Stimulated activated CD4-positive, alpha-beta T cell treated with anti-CD3 and anti-CD28 coated beads, Interleukin-2, amount 100 ng/mL, for 24 hours (primary cell): ENCODE measurements around the gene PBX1.

Experiments used
- DNase-seq, 2 donors: peaks; one replicate each; pipeline ENCODE4 v3.0.0-alpha.2; 2020

Gene PBX1

DNA sequence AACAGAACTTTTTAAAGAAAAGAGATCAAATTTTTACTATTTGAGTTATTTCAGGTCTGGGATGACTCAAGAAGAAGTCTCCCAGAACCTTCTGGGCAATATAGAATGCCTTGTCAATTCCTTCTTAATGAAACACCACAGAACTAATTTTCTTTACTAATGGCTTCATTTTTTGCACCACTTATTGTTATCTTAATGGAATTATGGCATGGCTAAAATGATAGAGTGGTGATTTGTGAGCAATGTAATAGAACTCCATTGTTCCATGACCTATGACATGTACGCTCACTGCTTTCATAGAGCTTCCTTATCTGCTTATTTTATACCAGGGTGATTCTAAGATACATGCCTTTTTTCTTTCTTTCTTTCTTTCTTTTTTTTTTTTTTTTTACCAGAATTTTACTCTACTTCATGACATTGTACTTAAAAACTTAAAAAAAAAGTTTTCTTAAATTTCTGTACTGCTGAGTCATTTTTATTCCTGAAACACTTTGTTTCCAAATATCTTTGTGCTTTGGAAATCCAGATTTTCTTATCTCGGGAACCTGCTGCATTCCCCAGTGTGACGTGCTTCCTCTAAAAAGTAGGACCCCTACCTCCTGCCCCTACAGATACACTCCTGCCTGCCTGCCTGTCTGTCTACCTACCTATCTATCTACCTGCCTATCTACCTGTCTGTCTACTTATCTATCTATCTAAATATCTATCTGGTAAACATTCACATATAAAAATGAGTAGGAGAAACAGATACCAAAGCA lies 284.9 kb downstream of the PBX1 start:
- DNase-seq = no peak

DNA sequence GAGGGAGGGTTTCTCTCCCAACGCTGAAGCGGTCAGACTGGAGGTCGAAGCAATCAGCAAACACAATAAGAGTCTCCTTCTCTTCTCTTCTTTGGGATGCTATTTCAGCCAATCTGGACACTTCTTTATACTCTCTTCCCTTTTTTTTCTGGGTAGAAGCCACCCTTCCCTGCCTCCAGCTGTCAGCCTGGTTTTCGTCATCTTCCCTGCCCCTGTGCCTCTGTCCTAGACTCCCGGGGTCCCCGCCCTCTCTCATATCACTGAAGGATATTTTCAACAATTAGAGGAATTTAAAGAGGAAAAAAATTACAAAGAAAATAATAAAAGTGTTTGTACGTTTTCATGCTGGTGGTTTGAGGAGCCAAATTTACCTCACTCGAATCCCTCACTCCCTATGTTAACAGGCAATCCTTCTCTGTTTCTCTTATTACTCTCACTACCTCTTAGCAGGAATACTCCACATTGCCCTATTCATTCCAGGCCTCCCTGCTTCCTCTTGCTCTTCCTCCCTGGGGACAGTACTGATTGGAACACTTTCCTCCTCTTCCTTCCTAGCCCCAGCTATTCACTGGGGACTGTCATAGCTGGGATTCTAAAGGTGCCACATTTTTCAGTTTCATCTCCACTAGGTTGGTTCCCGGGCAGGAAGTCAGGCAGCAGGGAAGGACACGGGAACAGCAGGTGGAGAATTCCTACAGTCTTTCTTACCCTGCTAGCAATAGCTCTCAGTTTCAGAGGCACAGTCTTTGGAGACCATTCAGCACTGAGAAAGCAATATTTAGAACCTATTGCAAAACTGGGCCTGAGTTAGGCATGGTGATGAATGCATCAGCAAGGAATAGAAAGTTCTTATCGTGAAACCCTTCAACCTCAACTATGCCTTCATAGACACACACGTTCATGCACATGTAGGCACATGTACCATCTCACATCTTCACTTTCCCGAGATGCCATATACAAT lies 288.0 kb downstream of the PBX1 start:
- no peak for DNase-seq

DNA sequence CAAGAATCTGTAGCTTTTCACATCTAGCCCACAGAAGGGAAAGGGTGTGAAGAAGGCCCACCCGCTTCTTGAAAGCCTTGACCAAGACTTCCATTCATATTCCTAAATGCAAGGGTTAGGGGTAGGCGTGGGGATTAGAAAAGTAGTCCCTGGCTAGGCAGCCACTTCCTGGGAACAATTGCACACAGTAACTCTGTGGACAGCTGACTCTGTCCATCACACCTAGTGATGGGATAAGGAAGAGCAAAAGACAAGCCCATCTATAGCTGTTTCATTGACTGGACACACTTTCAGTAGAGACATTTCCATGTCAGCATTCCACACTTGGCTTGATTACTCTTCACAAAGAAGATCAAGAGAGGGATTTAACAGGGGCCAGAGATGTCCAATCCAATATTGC lies 294.2 kb downstream of the PBX1 start:
- no peak for DNase-seq

DNA sequence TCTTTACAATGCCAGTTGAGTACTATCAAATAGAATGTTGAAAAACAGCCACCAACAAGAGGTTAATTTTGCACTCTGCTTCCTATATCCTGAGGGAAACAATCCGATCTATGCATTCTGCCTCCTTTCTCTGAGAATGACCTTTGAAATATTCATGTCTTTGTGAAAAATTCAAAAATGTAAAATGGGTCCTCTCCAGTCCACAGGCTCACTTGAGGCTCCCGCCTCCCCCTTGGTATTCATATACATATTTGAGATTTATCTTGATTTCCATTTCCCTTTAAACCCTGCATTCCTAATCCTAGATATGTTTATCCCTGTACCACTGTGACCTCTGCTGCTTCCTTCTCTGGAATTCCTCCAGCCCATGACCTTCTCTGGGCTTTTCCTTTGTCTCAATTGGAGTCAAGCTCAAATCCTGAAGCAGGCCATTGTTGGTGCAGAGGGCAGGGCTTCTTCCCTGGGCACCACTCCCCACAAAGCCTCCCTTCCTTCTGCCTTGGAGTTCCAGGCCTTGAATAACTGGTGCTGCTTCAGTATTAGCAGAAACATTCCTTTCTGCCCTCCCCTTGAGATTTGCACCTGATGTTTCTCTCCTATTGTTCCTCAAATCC lies 296.8 kb downstream of the PBX1 start:
- no peak for DNase-seq

DNA sequence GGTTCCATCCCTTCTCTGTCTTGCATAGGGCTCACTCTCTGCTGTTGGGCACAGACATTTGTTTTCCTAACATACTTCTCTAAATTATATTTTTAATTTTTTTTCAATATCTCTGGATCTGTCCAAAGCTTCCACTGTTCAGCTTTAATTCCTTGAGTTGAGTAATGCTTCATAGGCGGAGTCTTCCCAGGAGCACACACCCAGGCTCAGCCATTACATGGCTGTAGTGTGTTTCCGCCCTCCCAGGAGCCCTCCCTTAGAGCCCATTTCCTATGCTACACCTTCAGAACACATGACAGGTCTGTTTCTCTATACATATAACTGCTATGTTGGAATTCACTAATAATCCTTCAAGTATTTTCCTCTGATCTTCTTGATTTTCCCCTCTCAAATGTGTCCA lies 297.4 kb downstream of the PBX1 start:
- no peak for DNase-seq

DNA sequence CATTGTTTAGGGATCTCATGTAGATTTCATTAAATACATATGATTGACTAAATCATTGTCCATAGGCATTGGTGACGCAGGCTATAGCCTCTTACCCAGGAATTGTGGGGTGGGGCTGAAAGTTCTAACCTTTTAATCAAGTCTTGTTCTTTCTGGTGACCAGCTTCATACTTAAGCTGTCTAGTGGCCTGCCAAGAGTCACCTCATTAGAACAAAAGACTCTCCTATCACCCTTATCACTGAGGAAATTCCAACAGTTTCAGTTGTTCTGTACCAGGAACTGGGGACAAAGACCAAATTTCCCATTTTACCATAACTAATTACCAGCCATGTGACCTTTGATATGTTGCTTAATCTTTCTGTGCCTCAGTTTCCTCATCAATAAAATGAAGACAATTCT lies 298.5 kb downstream of the PBX1 start:
- no peak for DNase-seq

DNA sequence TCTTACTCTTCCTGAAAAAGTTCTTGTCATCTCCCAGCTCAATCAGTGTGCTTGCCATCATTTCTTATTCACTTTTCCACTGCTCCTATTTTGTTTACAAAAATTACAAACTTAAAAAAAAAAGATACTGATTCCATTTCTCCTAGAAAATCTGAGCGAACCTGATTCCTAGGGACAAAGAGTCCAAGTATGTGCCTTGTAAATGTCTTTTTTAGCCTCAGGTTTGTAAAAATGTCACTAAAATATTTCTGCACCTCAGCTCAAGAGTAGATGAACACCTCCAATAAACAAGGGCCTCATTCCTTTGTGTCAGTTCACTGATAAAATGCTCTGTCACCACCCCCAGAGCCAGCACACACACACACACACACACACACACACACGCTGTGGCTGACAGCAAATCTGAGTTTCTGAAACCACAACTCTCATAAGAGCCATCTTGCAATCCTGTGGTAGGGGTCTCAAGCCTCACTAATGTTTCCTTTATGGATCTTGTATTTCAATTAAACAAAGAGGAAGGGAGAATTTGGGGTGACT lies 299.2 kb downstream of the PBX1 start:
- DNase-seq = no peak

DNA sequence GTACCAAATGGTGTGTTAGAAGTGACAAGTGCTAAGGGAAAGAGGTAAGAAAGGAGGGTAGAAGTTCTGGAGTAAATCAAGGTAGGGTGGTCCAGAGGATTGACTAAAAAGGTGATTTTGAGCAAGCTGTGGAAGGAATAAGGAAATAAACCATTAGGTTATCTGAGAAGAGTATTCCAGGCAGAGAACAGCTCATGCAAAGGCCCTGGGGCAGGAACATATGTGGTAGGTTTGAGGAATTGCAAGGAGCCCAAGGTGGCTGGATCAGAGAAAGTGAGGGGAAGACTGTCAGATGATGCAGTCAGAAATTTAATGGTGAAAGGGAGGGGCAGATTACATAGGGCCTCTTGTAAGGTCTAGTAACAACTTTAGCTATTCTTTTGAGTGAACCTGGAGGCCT lies 302.6 kb downstream of the PBX1 start:
- no peak for DNase-seq

DNA sequence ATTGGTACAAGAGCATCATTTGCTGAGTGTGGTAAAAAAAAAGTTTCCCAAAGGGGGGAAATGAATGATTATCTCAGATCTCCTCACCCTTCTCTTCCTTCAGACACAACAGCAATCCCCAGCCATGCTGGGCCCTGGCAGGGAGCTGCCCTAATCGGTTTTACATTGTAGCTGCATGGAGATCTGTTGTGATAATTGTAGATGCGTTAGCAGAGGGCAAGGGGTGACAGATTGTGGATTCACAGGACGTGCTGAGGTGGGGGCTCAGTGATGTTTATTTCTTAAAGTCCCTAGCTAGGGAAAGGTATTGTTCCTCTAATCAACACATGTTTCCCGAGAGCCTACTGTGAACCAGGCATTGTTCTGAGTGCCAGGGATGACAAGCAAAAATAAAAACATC lies 304.1 kb downstream of the PBX1 start:
- no peak for DNase-seq

DNA sequence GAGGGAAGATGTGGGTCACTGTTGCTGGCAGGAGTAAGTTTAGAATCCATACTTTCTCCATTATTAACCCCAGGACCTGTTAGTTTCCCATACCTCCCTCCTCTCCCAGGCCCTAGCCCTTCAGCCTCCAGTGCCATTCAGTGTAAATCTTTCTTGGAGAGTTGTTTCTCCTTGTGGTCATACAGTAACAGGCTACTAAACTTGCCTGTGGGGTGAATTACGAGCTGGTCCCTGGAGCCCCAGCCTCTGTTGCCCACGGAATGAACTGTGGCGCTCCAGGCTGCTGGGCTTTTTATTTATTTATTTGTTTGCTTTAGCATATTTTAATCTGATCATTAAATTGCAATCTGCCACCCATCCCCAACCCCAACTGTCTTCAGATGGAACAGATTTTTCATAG lies 305.2 kb downstream of the PBX1 start:
- DNase-seq = no peak

DNA sequence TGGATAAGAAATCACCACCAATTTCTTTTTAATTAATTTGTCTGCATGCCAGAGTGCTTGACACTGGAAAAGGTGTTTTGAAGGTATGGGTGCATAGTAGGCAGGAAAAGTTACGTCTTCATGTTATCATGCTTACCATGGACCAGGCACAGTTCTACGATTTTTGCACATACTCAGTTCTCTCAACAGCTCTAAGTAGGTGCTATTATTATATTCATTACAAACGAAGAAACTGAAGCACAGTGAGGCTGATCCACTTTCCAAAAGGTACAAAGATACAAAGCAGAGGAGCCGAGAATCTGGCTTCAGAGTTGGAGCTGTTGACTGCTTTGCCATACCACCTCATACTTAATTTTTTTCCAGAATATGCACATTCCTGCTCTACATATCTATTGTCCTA lies 306.4 kb downstream of the PBX1 start:
- no peak for DNase-seq

DNA sequence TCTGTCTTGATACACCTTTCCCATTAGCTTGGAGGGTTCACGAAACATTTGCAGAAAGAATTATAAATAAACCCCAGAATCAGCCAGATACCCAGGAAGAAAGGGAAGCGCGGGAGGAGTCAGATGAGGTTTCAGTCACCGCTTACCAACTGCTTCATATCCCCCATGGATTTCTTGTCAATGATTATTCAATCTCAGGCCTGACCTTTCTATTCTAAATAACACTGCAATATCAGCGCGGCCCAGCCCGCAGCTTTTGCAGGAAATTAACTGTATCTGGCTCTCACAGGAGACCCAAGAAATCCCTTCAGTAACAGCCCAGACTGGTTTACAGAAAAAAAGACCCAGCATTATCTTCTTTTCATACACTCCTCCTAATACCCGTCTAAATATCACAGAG lies 308.6 kb downstream of the PBX1 start:
- DNase-seq = no peak

DNA sequence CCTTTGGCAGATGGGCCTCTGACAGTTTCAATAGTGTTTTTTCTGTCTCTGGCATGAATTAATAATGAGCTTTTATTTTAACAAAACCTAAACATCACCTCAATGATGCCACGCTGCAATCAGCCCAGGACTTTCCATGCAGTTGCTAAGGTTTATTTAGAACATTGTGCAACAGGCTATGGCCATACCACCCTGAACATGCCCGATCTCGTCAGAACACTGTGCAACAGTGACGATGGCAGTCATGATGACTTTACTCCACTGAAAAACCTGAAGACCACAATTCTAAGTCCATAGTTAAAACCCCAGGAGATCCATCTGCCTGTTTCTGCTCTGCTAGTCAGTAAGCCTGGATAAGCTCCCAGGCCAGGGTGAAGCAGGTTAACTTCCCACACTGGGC lies 310.0 kb downstream of the PBX1 start:
- no peak for DNase-seq

DNA sequence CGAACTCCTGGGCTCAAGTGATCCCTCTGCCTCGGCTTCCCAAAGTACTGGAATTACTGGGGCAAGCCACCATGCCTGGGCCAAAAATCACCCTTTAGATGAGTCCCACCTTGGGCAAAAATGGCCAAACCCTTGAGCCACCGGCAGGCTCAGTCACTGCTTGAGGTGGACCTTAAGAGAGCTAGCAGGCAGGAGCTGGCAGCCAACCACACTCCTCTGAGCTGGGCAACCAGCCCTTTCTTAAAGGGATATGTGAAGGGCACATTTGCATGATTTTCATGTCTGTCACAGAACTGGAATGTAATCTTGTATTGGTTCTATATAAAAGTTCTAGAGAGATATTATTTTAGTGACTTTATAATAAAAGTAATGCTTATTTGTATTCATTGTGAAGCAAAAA lies 316.5 kb downstream of the PBX1 start:
- no peak for DNase-seq

DNA sequence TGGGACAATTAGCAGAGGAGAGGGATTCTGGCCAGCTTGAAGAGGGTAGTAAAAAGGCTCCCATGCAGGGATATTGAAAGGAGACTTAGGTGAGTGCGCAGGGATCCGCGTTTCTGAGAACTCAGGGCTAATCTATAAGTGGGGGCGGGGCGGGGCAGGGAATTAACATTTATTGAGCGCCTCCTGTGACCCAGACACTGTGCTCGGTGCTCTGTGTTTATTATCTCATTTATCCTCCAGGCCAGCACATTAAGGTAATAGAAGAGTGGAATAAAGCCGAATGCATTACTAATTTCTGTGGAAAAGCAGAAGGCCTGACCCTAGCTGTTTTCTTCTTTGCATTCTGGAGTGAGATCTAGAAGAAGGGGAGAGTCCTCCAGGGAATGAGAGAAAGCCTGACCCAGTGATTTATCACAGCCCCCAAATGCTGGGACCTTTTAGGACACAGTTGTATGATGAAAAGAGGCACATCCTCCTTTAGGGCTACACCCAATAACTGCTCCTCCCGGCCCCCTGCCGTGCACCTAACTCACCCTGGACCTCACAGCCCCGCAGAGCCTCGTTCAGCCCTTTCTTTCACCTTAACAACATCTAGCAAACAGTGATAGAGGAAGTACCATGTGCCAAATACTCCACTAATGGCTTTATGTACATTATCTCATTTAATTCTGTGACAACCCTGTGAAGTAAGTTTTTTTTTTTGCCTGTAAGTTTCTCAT lies 317.6 kb downstream of the PBX1 start:
- DNase-seq = no peak

DNA sequence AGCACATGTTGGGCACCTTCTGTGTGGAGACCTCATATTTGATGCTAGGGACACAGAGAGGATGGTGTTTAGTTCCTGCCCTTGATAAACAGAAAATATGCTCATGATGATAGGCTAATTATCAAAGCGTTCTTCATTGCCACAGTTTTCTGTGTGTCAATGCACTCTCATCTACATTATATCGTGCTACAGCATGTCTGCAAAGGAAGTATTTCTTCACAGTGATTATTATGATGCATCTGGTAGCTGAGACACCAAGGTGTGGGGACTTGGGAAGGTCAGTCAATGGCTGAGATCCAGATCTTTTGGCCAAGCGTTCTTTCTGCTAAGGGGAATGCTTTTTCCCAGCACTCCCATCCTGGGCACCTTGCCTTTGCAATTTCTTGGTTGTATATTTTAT lies 321.2 kb downstream of the PBX1 start:
- no peak for DNase-seq

DNA sequence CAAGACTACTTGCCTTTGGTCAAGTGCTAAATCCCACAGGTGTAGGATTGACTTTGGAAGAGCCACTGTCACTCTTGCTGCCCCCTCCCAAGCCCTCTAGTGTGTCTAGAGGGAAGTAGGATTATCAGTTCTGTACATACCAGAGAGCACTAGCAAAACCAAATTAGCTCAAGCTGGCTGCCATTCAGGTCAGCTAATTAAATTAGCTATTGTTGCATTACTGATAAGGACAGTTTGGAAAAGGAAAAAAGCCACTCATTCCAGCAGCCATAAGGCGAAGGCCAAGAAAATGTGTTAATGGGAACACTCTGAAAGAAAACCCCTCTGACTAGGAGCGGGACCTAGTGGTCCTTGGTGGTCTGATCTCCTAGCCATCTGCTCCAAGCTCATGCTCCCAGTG lies 321.7 kb downstream of the PBX1 start:
- no peak for DNase-seq

DNA sequence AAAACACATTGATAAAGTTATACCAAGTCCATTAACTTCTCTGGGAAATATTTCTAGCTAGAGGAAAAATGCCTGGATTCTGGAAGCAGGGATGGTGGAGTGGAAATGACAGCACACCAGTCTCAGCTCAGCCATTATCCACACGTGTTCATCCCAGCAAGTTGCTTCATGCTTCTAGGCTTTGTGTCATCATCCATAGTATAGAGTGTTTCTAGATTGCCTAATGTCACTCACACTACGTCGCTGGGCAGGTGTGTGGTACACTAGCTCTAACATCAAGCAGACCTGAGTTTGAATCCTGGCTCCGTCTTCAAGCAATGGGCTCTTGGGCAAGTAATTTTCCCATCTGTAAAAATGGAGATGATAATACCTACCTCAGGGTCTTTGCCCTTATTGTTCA lies 326.3 kb downstream of the PBX1 start:
- no peak for DNase-seq

DNA sequence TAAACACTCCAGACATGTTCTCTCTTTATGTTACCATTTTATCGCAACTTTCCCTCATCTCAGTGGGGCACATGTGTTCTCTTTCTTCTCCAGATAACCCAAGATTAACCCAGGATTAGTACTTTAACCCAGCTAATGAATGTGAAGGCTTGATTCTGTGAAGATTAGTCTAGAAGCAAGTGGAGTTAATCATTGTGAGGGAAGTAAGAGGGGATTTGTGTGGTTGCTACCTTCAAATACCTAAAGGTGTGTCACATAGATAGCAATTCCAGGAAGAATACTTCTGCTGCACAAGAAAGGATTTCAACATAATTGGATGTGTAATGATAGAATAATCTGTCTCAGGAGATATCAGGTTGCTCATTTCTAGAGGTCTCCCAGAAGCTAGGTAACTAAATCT lies 327.1 kb downstream of the PBX1 start:
- DNase-seq = no peak

DNA sequence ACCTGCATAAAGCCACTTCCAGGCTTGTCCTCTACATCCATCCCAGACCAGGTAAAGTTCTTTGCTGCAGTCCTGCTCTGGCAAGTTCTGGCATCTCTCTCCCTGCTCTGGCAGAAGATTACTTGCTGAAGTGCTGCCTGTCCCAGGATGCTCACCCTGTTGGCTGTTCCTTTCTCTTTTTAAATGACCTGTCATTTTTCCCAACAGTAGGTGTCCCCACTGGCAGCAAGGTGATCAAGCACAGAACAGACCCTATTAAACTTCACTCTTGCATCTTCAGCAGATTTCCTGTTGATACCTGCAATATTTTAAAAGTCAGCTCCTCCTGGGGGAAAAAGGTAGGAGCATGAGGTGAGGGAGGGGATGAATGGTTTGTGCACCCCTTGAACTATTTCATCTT lies 332.6 kb downstream of the PBX1 start:
- DNase-seq = no peak

DNA sequence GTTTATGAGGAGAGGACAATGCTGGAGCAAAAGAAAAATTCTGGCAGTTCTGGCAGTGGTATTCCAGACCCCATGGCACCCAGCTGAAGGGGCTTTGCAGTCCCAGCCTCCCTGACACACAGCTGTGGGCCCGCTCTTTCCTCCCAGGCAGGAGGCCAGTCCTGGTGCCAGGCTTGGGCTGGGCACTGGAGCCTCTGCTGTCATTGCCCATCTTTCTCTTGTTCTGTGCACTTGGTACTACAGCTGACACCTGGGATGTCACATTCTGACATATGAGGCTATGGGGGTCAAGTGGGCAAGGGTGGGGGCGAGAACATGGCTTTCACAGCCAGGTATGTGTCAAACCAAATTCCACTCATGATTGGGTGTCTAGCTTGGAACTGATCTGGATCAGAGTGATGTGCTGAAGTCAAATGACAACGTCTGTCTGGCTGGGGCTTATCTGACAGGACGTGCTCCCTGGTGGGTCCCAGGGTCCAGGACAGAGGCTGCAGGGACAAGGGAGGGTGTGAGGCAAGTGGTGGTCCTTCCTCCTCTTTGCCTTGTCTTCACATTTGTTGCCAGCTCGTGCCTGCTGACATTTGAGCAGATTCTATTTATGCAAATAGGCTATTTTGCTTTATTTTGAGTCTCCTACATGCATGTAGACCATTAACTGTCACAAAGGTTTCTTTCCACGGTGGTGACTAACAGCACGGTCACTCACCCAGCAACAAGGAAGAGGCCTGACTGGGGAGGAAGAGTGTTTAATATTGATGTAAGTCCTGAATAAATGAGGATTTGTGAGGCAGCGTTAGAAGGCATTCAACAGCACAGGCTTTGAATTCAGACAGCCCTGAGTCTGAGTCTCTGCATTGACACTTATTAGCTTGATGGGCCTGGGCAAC lies 336.3 kb downstream of the PBX1 start:
- DNase-seq = no peak

DNA sequence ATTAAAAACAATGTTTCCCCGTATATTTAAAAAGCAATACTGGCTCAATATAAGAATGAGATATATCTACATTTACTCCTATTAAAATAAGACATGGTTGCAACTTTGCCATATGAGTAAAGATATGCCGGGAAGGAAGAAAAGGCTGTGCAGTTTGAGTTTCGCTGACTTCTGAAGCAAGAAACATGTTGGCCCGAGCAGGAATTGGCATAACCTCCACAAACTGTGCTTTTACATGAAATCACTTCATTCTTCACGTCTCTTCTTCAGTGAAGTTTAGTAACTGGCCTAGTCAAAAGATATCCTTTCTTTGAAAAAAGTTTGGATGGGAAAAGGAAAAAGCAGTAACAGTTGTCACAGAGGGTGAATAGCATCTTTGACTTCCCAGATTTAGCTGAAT lies 342.0 kb downstream of the PBX1 start:
- no peak for DNase-seq
